ENCODE measurements around the gene RAI14.

Gene RAI14

DNA sequence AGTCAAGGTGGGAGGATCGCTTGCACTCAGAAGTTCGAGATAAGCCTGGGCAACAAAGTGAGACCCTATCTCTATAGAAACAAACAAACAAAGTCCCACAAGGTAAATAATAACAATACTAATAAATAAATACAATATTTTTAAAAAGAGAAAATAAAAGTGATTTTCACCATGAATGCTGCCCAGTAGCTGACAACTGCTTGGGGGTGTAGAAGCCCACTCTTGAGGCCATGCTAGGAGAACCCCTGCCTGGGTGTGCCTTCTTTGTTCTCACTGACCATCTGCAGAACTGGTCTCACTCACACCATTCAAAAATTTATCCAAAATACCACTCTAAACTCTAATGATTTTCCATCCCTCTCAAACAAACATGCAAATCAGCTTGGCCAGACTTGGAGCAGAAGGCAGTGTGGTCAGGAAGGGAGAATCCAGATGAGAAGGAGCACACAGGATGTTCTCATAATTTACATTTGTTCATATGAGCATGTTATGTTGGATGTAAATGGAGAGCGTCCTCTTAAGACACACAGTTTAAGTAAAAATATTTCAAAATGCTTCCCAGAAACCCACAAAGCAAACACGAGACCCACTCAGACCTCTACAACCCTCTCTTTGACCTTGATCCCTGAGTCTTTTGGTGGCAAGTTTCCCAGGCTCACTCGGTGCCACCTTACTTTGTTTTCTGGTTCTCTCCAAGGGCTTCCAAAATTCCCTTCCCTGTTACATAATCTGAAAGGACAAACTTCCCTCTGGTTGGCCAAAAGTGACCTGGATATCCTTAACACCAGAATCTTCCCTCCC, 7.9 kb upstream of the RAI14 start:
- DNase-seq: no peak

DNA sequence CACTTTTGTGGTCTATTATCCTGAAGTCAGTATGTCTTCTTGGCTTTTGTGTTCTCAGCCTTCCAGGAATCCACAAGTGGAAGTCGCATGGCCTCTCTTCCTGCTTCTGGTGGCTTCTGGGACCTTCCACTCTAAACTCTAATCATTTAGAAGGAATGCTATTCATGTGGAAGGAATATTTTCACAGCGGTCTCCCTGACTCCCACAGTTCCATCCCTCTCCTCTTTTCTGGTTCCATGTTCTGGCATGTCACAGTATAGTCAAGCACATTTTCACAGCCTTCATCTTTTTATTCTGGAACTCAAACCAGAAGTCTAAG, 7.3 kb upstream of the RAI14 start:
- DNase-seq: no peak

DNA sequence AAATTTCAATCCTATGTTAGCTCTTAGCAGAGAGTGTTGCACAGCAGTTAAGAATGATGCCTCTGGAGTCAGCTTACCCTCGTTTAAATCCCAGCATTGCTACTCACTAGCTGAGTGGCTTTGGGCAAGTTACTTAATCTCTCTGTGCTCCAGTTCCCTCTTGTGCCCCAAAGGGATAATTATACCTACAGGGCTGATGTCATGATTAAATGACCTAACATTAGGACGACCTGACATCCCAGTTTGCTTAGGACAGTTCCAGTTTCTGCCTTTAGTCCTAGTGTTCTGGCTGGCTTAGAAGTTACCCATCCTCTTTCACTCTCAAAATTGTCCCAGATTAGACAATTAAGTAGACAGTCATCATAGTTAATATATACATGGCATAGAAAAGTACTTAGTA, 4.3 kb upstream of the RAI14 start:
- no peak for DNase-seq

DNA sequence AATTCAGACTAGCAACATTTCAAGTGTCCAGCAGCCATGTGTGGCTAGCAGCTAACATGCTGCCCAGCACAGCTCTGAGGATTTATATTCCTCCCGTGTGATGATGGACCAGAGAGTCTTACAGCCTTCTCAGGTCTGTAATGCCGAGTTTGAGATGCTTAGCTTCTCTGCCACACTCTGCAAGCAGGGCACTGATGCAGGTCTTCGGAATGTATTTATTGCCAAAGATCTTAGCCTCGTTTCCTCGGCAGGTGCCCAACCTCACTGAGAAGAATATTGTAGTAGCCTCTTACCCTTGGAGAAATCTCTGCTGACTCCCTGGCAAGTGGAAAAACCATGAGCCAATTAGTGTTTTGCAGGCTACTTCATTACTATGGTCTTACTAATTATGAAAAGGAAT, 3.7 kb upstream of the RAI14 start:
- no peak for DNase-seq

DNA sequence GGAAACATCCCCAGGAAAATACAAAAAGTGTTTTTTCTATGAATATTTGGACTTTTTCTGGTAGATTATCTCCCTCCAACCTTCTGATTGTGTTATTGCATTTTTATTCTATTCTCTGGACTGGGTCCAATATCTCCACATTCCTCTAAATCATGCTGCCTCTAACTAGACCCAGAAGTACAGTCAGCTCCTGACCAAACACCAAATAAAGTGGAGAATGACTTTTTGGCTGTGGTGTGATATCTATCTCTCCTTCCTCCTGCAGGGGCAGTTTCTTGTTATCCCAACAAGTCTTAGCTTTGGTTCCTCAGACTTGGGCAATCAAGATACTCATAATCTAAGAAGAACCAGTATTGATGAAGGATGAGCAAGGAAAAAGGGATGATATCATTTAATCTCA, 3.2 kb upstream of the RAI14 start:
- no peak for DNase-seq

DNA sequence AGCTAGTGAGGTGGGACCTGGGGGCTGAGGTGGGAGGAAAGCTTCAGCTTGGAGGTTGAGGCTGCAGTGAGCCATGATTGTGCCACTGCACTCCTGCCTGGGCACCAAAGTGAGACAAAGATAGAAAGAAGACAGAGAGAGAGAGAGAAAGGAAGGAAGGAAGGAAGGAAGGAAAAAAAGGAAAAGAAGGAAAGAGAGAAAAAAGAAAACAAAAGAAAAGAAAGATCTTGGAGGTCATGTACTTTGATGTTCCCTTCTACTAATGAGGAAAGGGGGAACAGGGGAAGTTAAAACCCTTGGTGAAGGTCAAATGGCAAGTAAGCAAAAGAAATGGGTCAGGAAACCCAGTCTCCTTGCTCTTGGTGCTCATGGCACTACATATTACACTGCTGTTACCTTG, 2.4 kb upstream of the RAI14 start:
- no peak for DNase-seq

DNA sequence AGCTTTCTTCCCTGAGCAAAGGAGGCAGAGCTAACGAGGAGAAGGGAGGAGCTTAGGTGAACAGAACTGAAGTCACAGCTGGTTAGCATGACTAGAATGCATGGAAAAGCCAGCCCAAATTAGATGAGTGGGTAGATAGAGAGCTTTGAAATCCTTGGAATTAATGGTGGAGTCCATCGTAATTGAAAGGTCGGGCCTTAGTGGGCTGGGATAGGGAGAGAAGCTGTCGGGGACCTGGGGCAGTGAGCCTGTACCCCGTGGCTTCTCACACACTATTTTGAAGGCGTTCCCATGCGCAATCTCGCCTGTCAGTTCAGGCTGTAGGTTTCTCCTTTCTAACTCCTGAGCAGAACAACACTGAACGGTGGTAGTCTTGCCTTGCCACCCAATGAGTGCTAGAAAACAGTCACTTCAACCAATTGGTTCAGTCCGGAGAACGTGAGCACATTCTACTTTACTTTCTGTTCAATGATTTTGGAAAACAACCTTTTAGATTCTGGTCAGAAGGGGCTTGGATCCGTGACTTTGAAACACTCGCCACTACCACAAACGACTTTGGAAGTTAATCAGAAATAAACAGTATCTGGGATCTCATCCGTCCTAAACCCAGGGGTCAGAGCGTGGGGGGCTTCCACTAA, 655 bp upstream of the RAI14 start:
- DNase-seq: peak; percentile 9

DNA sequence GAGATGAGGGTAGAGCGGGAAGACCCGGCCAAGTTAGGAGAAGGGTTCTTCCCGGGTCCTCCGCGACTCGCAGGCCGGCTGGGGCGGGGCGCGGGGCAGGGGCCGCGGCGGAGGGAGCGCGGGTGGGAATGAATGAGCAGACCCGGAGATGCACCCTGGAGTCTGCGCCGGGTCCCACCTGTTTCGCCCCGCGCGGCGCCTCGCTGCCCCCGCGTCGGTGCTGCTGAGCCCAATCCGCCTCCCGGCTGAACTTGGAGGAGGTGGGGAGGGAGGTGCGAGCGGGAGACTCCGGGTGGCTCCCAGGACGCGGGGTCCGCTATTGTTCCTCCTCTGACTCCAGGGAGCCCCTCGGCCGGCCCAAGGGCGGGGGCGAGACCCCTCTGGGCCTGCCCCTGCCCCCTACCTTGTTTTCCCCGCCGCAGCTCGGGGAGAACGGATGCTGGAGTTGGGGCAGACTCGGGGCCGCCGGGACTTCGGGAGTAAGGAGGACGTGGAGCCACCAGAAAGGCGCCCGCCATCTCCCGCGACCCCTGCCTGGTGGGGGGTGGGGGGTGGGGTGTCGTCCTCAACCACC, 659 bp downstream of the RAI14 start:
- no peak for DNase-seq

DNA sequence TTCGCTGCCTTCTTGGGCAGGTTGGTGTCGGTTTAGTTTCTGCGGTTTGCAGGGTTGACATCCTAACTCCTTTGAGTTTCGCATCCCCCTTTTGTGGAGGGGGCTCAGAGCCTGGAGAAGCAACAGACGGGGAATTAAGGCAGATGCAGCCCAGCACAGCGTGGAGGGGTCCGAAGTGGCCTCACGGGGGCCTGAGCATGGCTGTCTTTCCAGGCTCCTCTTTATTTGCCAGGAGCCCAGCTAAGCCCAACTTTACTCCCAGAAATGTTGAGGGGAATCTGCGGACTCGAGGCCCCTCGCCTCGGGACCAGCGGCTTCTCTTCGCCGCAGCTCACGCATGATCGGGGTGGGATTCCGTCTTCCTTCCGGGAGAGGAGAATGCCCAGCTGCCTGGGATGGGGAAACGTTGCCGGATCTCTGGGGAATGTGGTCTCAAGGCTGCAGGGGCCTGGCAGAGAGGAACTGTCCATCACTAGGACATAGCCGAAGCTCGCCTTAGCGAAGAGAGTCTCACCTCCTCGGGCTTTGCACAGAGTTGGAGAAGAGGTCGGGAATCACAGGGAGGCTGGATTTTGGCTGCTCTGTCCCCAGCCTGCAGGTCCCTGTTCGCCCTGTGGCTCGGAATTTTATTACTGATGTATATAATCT, 1.3 kb downstream of the RAI14 start:
- no peak for DNase-seq

DNA sequence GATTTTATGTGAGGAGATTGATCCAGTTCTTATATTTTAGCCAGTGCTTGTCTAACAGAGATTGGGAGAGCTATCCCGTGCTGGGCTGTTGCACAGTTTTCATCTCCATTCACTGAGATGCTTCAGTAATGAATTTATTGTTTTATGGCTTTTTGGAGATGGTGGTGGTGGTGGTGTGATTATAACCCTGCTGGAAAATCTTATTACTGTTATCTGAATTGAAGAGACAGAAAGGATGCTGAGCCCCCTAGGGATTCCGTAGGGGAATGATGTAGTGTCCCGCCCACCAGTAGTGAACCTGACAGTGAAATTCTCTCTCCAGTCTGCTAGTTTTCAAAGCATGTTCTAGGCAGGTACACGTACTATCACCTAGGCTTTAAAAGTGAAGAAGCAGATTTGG, 1.9 kb downstream of the RAI14 start:
- no peak for DNase-seq

DNA sequence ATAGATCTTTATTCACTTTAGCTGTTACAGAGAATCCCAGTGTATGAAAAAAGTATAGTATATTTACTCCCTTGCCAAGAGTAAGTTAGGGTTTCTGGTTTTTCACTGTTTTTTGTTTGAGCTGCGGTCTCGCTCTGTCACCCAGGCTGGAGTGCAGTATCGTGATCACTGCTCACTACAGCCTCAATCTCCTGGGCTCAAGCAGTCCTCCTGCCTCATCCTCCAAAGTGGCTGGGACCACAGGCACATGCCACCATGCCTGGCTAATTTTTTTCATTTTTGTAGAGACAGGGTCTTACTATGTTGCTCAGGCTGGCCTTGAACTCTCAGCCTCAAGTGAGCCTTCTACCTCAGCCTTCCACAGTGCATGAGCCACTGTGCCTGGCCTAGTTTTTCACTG, 3.0 kb downstream of the RAI14 start:
- DNase-seq: no peak

DNA sequence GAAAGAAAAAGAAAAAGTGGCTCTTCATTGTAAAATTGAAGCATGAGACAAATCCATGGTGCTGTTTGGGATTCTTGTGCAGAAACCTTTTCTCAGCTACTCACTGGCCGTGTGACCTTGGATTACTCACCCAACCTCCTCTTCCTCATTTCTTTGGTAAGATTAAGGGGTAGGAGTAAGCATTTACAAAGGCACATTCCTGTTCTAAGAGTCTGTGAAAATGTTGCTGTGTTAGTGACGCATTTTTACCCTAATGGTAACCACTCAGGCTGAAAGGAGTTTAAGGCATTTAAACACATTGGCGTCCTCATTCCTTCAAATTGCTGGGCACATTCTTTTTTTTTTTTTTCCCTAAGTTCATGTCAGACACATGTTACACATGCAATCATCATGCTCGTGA, 4.3 kb downstream of the RAI14 start:
- no peak for DNase-seq

DNA sequence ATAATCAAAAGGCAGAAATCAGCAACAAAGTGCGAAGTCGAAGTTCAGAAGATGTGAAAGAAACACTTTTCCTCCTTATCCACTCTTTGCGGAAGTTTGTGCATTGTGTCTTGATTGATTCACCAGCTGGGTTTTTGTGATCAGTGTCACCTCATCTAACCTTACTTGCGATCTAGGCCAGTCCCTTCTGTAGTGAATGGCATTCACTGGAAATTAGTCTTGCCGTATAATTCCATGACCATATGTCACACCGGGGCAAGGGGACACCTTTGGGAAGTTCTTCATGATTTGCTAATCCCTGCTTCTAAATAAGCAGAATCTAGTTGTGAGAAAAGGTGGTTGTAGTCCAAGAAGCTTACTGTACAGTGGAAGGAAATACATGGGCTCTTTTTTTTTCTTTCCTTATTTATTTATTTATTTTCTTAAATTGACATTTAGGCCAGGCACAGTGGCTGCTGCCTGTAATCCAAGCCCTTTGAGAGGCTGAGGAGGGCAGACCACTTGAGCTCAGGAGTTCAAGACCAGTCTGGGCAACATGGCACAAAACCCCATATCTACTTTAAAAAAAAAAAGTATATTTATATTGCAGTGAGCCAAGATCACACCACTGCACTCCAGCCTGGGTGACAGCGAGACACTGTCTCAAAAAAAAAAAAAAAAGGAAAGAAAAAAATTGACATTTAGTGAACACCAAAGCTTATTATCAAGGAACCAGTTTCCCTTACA, 7.8 kb downstream of the RAI14 start:
- DNase-seq: no peak

DNA sequence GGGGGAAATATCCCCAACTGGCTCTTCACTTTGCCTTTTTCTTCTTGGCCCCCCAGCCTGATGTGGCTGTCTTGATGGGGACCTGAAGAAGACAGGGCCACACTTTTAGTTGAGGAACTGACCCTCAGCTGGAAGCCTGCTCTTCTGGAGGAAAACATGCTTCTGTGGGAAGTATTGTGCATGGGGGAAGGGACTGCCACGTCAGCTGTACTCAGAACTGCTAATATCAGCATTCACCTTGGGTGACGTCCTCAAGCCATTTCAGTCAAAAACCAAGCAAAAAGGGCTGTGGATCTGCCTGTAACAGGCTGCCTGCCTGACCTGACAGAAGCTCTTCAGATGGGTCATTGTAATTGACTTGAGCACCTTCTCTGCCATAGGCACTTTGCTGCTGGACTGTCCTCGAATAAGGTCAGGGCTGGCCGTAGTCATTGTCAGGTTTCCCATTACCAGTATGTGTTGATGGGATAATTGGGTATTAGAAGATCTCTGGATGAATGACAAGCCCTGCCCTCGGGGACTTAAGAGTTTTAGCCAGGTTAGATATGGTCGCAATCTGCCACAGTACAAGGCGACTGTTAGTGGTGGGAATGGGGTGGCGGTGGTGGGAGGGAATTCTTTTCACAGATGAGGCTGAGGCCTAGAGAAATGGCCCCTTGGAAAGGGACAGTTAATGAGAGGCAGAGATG, 10.4 kb downstream of the RAI14 start:
- no peak for DNase-seq

DNA sequence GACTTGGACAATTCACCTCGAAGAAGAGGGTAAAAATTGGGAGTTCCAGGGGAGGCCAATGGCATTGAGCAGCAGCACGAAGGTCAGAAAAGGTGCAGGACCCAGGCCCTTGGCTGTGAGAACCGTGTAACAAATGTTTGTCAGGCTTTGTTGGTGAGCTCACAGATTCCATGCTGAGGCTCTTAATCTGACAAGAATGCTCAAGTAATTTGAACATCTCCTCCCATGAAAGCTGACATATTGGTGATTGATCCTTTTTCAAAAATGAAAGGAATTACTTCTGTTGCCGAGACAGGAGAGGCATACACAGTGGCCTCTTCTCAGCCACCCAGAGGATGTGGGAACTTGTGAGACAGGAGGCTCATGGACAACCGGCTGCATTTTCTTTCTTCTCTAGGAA, 11.6 kb downstream of the RAI14 start:
- no peak for DNase-seq

DNA sequence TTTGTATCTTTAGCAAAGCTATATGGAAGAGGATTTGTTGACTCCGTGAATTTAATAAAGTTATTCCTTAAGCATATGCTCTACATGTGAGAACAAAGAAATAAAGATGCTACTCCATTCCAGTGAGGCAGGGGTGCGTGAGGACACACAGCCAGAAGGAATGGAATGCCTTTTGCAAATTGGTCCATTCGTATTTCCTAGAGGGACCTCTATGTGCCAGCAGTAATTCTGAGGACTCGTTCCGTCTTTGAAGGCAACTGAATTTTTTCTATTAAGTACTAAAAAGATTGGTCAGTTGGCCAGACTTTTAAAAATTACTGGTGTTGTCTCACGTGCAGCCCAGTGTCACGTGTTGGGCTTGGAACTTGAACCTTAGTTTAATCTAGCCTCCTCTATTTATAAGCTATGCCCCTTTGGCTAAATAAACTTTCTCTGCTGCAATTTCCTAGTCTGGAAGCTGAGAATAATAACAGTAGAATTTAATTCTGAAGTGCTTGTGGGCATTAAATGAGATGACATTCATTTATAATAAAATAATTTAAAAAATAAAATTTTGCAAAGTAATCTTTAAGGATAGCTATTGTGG, 13.9 kb downstream of the RAI14 start:
- DNase-seq: no peak

DNA sequence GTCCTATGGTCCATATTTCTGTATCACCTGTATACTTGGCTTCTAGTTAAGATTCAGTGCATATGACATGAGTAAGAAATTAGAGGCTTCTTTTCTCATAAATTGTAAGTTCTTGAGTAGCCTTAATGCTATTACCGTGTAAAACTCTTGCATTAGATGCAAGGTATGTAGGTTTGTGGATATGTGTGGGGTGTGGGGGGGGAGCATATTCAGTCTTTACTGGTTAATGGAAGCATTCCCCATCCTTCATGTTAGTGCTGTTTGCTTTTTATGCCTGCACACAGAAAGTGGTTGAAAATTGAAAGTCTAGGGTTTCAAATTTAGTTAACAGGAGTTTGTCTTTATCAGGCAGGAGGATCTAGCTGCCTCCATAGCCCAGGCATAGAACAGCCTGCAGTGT, 16.1 kb downstream of the RAI14 start:
- no peak for DNase-seq

DNA sequence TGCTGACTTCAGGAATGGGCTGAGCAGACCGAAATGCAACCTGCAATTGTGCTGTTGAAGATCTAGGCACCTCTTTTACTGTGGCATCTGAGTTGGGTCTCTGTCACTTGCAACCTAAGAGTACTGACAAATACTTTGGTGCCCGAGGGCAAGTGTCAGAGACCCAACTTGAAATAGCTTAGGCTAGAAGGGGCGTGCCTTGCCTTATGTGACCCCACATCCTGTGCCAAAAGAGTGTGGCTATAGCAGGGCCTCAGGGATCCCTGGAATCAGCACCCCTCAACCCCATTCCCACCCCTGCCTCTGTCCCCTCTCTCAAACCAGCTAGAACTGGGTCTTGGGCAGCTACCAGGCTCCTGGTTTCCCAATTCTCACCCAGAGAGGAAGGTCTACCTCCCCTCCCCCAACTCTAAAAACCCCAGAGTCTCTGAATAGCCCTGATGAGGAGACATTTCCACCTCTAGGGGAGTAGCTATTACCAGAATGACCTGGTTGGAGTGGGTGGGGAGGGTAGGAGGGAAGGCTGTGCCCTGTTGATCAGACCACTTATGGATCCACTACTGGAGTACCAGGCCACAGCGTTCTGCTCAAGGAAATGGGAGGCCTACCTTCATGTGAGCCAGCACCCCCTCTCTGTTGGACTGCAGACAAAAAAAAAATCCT, 17.5 kb downstream of the RAI14 start:
- DNase-seq: no peak

DNA sequence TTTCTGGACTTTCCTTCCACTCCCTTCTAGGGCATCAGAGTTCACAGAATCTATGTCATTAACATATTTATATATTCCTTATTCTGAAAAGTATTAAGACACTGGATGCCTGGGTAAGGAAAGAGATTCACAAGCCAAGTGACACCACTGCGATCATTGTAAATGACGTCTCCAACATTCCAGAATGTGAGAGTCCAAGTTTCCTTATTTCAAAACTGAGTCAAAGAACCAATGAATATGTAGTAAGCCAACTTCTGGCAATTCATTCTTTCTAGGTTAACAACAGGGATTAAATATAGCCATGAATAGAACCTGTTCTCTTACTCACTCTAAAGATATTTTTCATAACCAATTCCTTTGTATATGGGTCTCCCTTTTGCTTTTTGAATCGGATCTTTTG, 18.1 kb downstream of the RAI14 start:
- no peak for DNase-seq

DNA sequence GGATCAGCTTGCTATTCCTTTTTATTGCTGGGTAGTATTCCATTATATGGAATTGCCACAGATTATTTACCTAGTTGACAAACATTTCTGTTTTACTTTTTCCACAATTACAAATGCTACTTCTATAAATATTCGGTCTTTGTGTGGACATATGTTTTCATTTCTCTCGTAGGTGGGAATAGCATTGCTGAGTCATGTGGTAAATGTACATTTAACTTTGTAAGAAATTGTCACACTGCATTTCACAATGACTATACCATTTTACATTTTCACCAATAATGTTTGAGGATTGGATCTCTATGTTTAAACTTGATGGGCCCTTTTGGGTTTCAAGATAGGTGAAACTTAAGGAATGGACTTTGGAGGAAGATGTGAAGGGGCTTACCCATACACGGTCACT, 19.7 kb downstream of the RAI14 start:
- no peak for DNase-seq

DNA sequence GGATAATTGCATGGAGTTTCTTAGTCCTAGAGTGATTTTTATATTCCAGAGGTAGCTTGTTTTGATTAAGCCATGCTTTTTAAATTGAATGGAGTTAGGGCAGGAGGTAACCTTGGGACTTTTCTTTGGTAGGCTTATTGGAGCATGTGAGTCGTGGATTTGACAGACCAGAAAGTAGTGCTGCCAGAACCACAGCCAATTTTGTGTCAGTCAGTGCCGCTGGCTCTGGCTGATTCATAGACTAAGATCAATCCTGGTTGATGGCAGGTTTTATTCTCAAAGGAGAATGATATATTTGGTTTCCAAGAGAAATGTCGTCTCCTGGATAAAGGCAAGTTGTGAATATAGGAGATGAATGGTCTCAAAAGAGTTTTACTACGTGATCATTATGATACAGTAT, 20.3 kb downstream of the RAI14 start:
- DNase-seq: no peak

DNA sequence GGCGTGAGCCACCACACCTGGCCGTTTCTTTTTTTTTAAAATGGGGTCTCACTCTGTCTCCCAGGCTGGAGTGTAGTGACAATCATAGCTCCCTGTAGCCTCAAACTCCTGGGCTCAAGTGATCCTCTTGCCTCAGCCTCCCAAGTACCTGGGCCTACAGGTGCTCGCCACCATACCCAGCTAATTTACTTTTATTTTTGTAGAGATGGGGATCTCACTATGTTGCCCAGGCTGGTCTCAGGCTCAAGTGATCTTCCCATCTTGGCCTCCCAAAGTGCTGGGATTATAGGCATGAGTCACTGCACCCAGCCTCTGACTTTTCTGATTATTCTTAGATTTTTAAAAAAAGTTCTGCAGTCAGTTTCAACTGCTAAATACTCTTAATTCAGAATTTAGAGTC, 21.3 kb downstream of the RAI14 start:
- no peak for DNase-seq

Data from activated CD4-positive, alpha-beta T cell treated with anti-CD3 and anti-CD28 coated beads, Interleukin-2, Interleukin-6, amounts not matched to agents 100 ng/mL and 50 ng/mL, durations not matched to agents 16 hours and 8 hours (primary cell).